ENCODE measurements around the gene CYP39A1.

The CYP39A1 gene

GRCh38 chr6:46605091-46605797 is 47.4 kb downstream of the CYP39A1 start:
- Histone ChIP-seq H3K79me1 (ENCODE audit: low read length) (no peaks in the 10 kb centered on the region), H3K4me2 (ENCODE audit: low read length) (no peak overlapping the region), H3K56ac (ENCODE audit: low read length) (no peak overlapping the region), H3K4me1 (ENCODE audit: control insufficient read depth, low read depth, low read length) (no peaks in the 10 kb centered on the region), H2BK5ac (ENCODE audit: low read length) (no peak overlapping the region), H3K4me3 (ENCODE audit: low read length) (no peak overlapping the region), H3K23ac (ENCODE audit: low read length) (no peak overlapping the region), H2BK15ac (replicated peaks; ENCODE audit: low read depth) (no peak overlapping the region), H3K36me3 (ENCODE audit: control insufficient read depth, insufficient read depth, low read length) (no peaks in the 10 kb centered on the region), H2AK5ac (ENCODE audit: low read length) (no peak overlapping the region), H3K79me2 (ENCODE audit: control insufficient read depth, insufficient read depth, low read length) (no peaks in the 10 kb centered on the region), H4K5ac (ENCODE audit: low read length) (no peak overlapping the region), H4K8ac (ENCODE audit: low read depth, low read length) (no peak overlapping the region), H3K4ac (ENCODE audit: low read depth, low read length) (no peak overlapping the region), H3K18ac (ENCODE audit: low read length) (no peak overlapping the region), H3K27me3 (ENCODE audit: insufficient read depth, low read length, poor library complexity) (no peaks in the 10 kb centered on the region), H3K9ac (ENCODE audit: low read length) (no peak overlapping the region), H3K27ac (ENCODE audit: low read depth, low read length) (no peak overlapping the region), H2BK120ac (ENCODE audit: low read depth, low read length) (no peak overlapping the region)
- no peak for DNase-seq
- no CpG with 5 or more reads among the region's 3 CpGs for WGBS (ENCODE audit: extremely low coverage, insufficient coverage, low lambda C conversion rate)

GRCh38 chr6:46598215-46598614 is 54.4 kb downstream of the CYP39A1 start:
- Histone ChIP-seq H4K5ac (ENCODE audit: low read length) (no peak overlapping the region), H2AK5ac (ENCODE audit: low read length) (no peak overlapping the region), H3K4me1 (ENCODE audit: control insufficient read depth, low read depth, low read length) (no peaks in the 10 kb centered on the region), H2BK5ac (ENCODE audit: low read length) (no peak overlapping the region), H3K36me3 (ENCODE audit: control insufficient read depth, insufficient read depth, low read length) (no peaks in the 10 kb centered on the region), H2BK120ac (ENCODE audit: low read depth, low read length) (no peak overlapping the region), H3K18ac (ENCODE audit: low read length) (no peak overlapping the region), H3K27me3 (ENCODE audit: insufficient read depth, low read length, poor library complexity) (no peaks in the 10 kb centered on the region), H2BK15ac (replicated peaks; ENCODE audit: low read depth) (no peak overlapping the region), H3K79me2 (ENCODE audit: control insufficient read depth, insufficient read depth, low read length) (no peaks in the 10 kb centered on the region), H3K23ac (ENCODE audit: low read length) (no peak overlapping the region), H3K56ac (ENCODE audit: low read length) (no peak overlapping the region), H3K4me3 (ENCODE audit: low read length) (no peak overlapping the region), H3K79me1 (ENCODE audit: low read length) (no peaks in the 10 kb centered on the region), H3K27ac (ENCODE audit: low read depth, low read length) (no peak overlapping the region), H3K9ac (ENCODE audit: low read length) (no peak overlapping the region), H4K8ac (ENCODE audit: low read depth, low read length) (no peak overlapping the region), H3K4me2 (ENCODE audit: low read length) (no peak overlapping the region), H3K4ac (ENCODE audit: low read depth, low read length) (no peak overlapping the region)
- no peak for DNase-seq
- WGBS (ENCODE audit: extremely low coverage, insufficient coverage, low lambda C conversion rate) = 100% methylated on average over 1 of the region's 3 CpGs

- no peaks in the 10 kb centered on the region for H3K36me3 ChIP-seq (ENCODE audit: control insufficient read depth, insufficient read depth, low read length)
- no peak overlapping the region for H3K23ac ChIP-seq (ENCODE audit: low read length)
- H3K79me1 ChIP-seq (ENCODE audit: low read length) = no peaks in the 10 kb centered on the region
- no peak overlapping the region for H3K27ac ChIP-seq (ENCODE audit: low read depth, low read length)
- no peak overlapping the region for H3K9ac ChIP-seq (ENCODE audit: low read length)
- H2BK15ac ChIP-seq (replicated peaks; ENCODE audit: low read depth) = no peak overlapping the region
- no peak overlapping the region for H3K18ac ChIP-seq (ENCODE audit: low read length)
- no peak overlapping the region for H4K8ac ChIP-seq (ENCODE audit: low read depth, low read length)
- no peak overlapping the region for H3K4me3 ChIP-seq (ENCODE audit: low read length)
- no peaks in the 10 kb centered on the region for H3K4me1 ChIP-seq (ENCODE audit: control insufficient read depth, low read depth, low read length)
- no peak overlapping the region for H3K4me2 ChIP-seq (ENCODE audit: low read length)
- no peak overlapping the region for H3K4ac ChIP-seq (ENCODE audit: low read depth, low read length)
- no peak overlapping the region for H3K56ac ChIP-seq (ENCODE audit: low read length)
- H2AK5ac ChIP-seq (ENCODE audit: low read length) = no peak overlapping the region
- no peaks in the 10 kb centered on the region for H3K27me3 ChIP-seq (ENCODE audit: insufficient read depth, low read length, poor library complexity)
- H4K5ac ChIP-seq (ENCODE audit: low read length) = no peak overlapping the region
- DNase-seq = no peak
- H3K79me2 ChIP-seq (ENCODE audit: control insufficient read depth, insufficient read depth, low read length) = no peaks in the 10 kb centered on the region
- H2BK120ac ChIP-seq (ENCODE audit: low read depth, low read length) = no peak overlapping the region
- no peak overlapping the region for H2BK5ac ChIP-seq (ENCODE audit: low read length)
These were observed 59.9 kb downstream of the CYP39A1 start for GRCh38 chr6:46592740-46593139.

GRCh38 chr6:46592046-46592445 is 60.6 kb downstream of the CYP39A1 start:
- no peaks in the 10 kb centered on the region for H3K36me3 ChIP-seq (ENCODE audit: control insufficient read depth, insufficient read depth, low read length)
- no peaks in the 10 kb centered on the region for H3K79me2 ChIP-seq (ENCODE audit: control insufficient read depth, insufficient read depth, low read length)

GRCh38 chr6:46590765-46591164 is 61.9 kb downstream of the CYP39A1 start:
- H4K5ac ChIP-seq (ENCODE audit: low read length) = no peak overlapping the region
- no peak overlapping the region for H3K18ac ChIP-seq (ENCODE audit: low read length)
- H3K4ac ChIP-seq (ENCODE audit: low read depth, low read length) = no peak overlapping the region
- H3K27me3 ChIP-seq (ENCODE audit: insufficient read depth, low read length, poor library complexity) = no peaks in the 10 kb centered on the region
- no peak overlapping the region for H2AK5ac ChIP-seq (ENCODE audit: low read length)
- no peaks in the 10 kb centered on the region for H3K4me1 ChIP-seq (ENCODE audit: control insufficient read depth, low read depth, low read length)
- no peak overlapping the region for H4K8ac ChIP-seq (ENCODE audit: low read depth, low read length)
- H3K36me3 ChIP-seq (ENCODE audit: control insufficient read depth, insufficient read depth, low read length) = no peaks in the 10 kb centered on the region
- H3K23ac ChIP-seq (ENCODE audit: low read length) = no peak overlapping the region
- H3K56ac ChIP-seq (ENCODE audit: low read length) = no peak overlapping the region
- H3K79me1 ChIP-seq (ENCODE audit: low read length) = no peaks in the 10 kb centered on the region
- H2BK120ac ChIP-seq (ENCODE audit: low read depth, low read length) = no peak overlapping the region
- H3K4me3 ChIP-seq (ENCODE audit: low read length) = no peak overlapping the region
- H3K27ac ChIP-seq (ENCODE audit: low read depth, low read length) = no peak overlapping the region
- H2BK15ac ChIP-seq (replicated peaks; ENCODE audit: low read depth) = no peak overlapping the region
- H3K9ac ChIP-seq (ENCODE audit: low read length) = no peak overlapping the region
- H2BK5ac ChIP-seq (ENCODE audit: low read length) = no peak overlapping the region
- DNase-seq = no peak
- no peak overlapping the region for H3K4me2 ChIP-seq (ENCODE audit: low read length)
- H3K79me2 ChIP-seq (ENCODE audit: control insufficient read depth, insufficient read depth, low read length) = no peaks in the 10 kb centered on the region

More at GRCh38 chr6:46592046-46592445, 60.6 kb downstream of the CYP39A1 start:
- no peak for DNase-seq
- Histone ChIP-seq H3K4me2 (ENCODE audit: low read length) (no peak overlapping the region), H3K27ac (ENCODE audit: low read depth, low read length) (no peak overlapping the region), H4K5ac (ENCODE audit: low read length) (no peak overlapping the region), H3K9ac (ENCODE audit: low read length) (no peak overlapping the region), H4K8ac (ENCODE audit: low read depth, low read length) (no peak overlapping the region), H3K18ac (ENCODE audit: low read length) (no peak overlapping the region), H3K4me1 (ENCODE audit: control insufficient read depth, low read depth, low read length) (no peaks in the 10 kb centered on the region), H3K4ac (ENCODE audit: low read depth, low read length) (no peak overlapping the region), H3K79me1 (ENCODE audit: low read length) (no peaks in the 10 kb centered on the region), H2AK5ac (ENCODE audit: low read length) (no peak overlapping the region), H3K27me3 (ENCODE audit: insufficient read depth, low read length, poor library complexity) (no peaks in the 10 kb centered on the region), H3K4me3 (ENCODE audit: low read length) (no peak overlapping the region), H3K56ac (ENCODE audit: low read length) (no peak overlapping the region), H2BK5ac (ENCODE audit: low read length) (no peak overlapping the region), H3K23ac (ENCODE audit: low read length) (no peak overlapping the region), H2BK15ac (replicated peaks; ENCODE audit: low read depth) (no peak overlapping the region), H2BK120ac (ENCODE audit: low read depth, low read length) (no peak overlapping the region)
- WGBS (ENCODE audit: extremely low coverage, insufficient coverage, low lambda C conversion rate) = no CpG with 5 or more reads among the region's 3 CpGs

- Histone ChIP-seq H3K27ac (ENCODE audit: low read depth, low read length) (no peak overlapping the region), H3K4me1 (ENCODE audit: control insufficient read depth, low read depth, low read length) (no peaks in the 10 kb centered on the region), H3K9ac (ENCODE audit: low read length) (no peak overlapping the region), H4K8ac (ENCODE audit: low read depth, low read length) (no peak overlapping the region), H2BK15ac (replicated peaks; ENCODE audit: low read depth) (no peak overlapping the region), H3K27me3 (ENCODE audit: insufficient read depth, low read length, poor library complexity) (no peaks in the 10 kb centered on the region), H2BK5ac (ENCODE audit: low read length) (no peak overlapping the region), H3K56ac (ENCODE audit: low read length) (no peak overlapping the region), H3K4me3 (ENCODE audit: low read length) (no peak overlapping the region), H3K18ac (ENCODE audit: low read length) (no peak overlapping the region), H4K5ac (ENCODE audit: low read length) (no peak overlapping the region), H3K23ac (ENCODE audit: low read length) (no peak overlapping the region), H3K79me1 (ENCODE audit: low read length) (no peaks in the 10 kb centered on the region), H3K79me2 (ENCODE audit: control insufficient read depth, insufficient read depth, low read length) (no peaks in the 10 kb centered on the region), H3K4ac (ENCODE audit: low read depth, low read length) (no peak overlapping the region), H3K36me3 (ENCODE audit: control insufficient read depth, insufficient read depth, low read length) (no peaks in the 10 kb centered on the region), H2BK120ac (ENCODE audit: low read depth, low read length) (no peak overlapping the region), H3K4me2 (ENCODE audit: low read length) (no peak overlapping the region), H2AK5ac (ENCODE audit: low read length) (no peak overlapping the region)
- no CpG with 5 or more reads among the region's 2 CpGs for WGBS (ENCODE audit: extremely low coverage, insufficient coverage, low lambda C conversion rate)
- DNase-seq = no peak
These were observed 65.7 kb downstream of the CYP39A1 start for GRCh38 chr6:46586906-46587305.
